ENCODE data around the gene ISG15. TPM values are rescaled to one million over a fixed set of nuclear protein-coding genes. Genes with fewer than 3 reads are reported as not detected.
A peak's percentile ranks its signal among the peaks of the same experiment; 100 is the strongest.

ISG15 gene
- total and polyA plus RNA-seq, 2 of the 13 experiments (the other 11 are each of a cell fraction or from before 2014, with no cell fraction given) = 42.1 to 54.9 TPM

DNA sequence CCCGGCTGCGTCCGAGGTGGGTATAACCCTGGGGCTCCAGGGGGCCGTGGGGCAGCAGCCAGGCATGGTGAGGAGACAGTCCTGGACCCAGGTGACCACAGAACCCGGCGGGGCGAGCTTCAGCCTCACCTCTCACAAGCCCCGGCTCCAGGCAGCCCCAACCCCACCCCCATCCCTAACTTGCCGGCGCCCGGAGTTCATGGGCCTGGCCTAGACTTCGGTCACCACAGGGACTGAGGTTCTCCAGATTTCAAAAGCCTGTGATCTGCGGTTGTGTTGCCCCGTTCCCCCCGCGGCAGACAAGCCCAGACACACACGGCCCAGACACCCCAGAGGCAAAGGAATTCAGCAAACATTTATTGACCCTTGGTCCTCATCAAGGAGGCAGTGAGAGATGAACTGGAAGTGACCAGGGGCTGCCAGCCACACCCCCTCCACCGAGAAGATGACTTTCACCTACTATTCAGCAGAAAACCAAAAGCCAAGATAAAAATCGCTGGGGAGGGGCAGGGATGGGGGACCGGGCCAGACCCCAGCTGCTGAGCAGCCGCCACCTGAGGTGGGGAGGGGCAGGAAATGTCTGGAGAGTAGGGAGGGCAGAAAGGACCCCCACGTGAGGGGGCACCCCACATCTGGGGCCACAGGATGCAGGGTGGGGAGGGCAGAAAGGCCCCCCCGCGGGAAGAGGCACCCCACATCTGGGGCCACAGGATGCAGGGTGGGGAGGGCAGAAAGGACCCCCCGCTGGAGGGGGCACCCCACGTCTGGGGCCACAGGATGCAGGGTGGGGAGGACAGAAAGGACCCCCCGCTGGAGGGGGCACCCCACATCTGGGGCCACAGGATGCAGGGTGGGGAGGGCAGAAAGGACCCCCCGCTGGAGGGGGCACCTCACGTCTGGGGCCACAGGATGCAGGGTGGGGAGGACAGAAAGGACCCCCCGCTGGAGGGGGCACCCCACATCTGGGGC lies 17.3 kb upstream of the ISG15 start (continued):
- TF ChIP-seq POGK (CRISPR knock-in tag; conservative IDR thresholded peaks at IDR 0.05) = no peak
- TF ChIP-seq HOXA7 (CRISPR knock-in tag; IDR thresholded peaks at IDR 0.05) = no peak
- TF ChIP-seq ZNF280D (CRISPR knock-in tag; IDR thresholded peaks at IDR 0.05) = no peak
- peak; percentile 39; the same call in 1 of the 2 replicates for TF ChIP-seq MTA1 (CRISPR knock-in tag; IDR thresholded peaks at IDR 0.05; ENCODE audit: borderline replicate concordance)
- no peak for TF ChIP-seq MAF1 (CRISPR knock-in tag; IDR thresholded peaks at IDR 0.05; ENCODE audit: borderline replicate concordance)
- TF ChIP-seq BRCA1 (CRISPR knock-in tag; IDR thresholded peaks at IDR 0.05) = no peak
- TF ChIP-seq, protein P1, sequence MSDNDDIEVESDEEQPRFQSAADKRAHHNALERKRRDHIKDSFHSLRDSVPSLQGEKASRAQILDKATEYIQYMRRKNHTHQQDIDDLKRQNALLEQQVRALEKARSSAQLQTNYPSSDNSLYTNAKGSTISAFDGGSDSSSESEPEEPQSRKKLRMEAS (IDR thresholded peaks at IDR 0.05) = peak; percentile 40; the same call in 1 of the 2 replicates
- no peak for TF ChIP-seq KLF6 (CRISPR knock-in tag; IDR thresholded peaks at IDR 0.05)
- TF ChIP-seq ZNF121 (CRISPR knock-in tag; IDR thresholded peaks at IDR 0.05) = no peak
- TF ChIP-seq RARG (CRISPR knock-in tag; IDR thresholded peaks at IDR 0.05; ENCODE audit: low read depth) = no peak
- TF ChIP-seq SP1 (IDR thresholded peaks at IDR 0.05) = no peak
- no peak for TF ChIP-seq SP1 (CRISPR knock-in tag; IDR thresholded peaks at IDR 0.05)
- TF ChIP-seq ZNF33A (CRISPR knock-in tag; IDR thresholded peaks at IDR 0.05; ENCODE audit: borderline replicate concordance) = no peak
- peak; percentile 81; the same call in 1 of the 2 replicates for TF ChIP-seq RXRA (CRISPR knock-in tag; IDR thresholded peaks at IDR 0.05)
- TF ChIP-seq ZNF572 (CRISPR knock-in tag; IDR thresholded peaks at IDR 0.05) = no peak
- TF ChIP-seq, protein P2, sequence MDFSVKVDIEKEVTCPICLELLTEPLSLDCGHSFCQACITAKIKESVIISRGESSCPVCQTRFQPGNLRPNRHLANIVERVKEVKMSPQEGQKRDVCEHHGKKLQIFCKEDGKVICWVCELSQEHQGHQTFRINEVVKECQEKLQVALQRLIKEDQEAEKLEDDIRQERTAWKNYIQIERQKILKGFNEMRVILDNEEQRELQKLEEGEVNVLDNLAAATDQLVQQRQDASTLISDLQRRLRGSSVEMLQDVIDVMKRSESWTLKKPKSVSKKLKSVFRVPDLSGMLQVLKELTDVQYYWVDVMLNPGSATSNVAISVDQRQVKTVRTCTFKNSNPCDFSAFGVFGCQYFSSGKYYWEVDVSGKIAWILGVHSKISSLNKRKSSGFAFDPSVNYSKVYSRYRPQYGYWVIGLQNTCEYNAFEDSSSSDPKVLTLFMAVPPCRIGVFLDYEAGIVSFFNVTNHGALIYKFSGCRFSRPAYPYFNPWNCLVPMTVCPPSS (IDR thresholded peaks at IDR 0.05) = no peak
- TF ChIP-seq, protein P3, sequence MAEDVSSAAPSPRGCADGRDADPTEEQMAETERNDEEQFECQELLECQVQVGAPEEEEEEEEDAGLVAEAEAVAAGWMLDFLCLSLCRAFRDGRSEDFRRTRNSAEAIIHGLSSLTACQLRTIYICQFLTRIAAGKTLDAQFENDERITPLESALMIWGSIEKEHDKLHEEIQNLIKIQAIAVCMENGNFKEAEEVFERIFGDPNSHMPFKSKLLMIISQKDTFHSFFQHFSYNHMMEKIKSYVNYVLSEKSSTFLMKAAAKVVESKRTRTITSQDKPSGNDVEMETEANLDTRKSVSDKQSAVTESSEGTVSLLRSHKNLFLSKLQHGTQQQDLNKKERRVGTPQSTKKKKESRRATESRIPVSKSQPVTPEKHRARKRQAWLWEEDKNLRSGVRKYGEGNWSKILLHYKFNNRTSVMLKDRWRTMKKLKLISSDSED (CRISPR knock-in tag; IDR thresholded peaks at IDR 0.05) = no peak
- TF ChIP-seq FOXA3 (CRISPR knock-in tag; IDR thresholded peaks at IDR 0.05) = 0 out of 2 replicates have a peak, but pooled peaks have one; percentile 33
- TF ChIP-seq ZNF841 (CRISPR knock-in tag; IDR thresholded peaks at IDR 0.05; ENCODE audit: borderline replicate concordance) = no peak
- TF ChIP-seq YY1 (IDR thresholded peaks at IDR 0.05; ENCODE audit: insufficient read depth, insufficient replicate concordance, low read depth, low read length) = no peak
- TF ChIP-seq KAT2B (IDR thresholded peaks at IDR 0.05; ENCODE audit: borderline replicate concordance, low read depth, low read length) = no peak
- TF ChIP-seq RXRB (CRISPR knock-in tag; IDR thresholded peaks at IDR 0.05; ENCODE audit: borderline replicate concordance) = peak; percentile 38; the same call in 1 of the 2 replicates

Measured in HepG2 (cell line).